Cardiac septum (tissue), 1 donor: Measurements from ENCODE around the gene TANC1. TPM values are rescaled to one million over a fixed set of nuclear protein-coding genes. Genes with fewer than 3 reads are reported as not detected.

Experiments
- DNase-seq: peaks from one replicate; pipeline ENCODE4 v3.0.0-alpha.2; 2020; ENCODE audit warnings: low spot score
- intact Hi-C: fragments of 100-400 bp; cut with DNase I; formaldehyde crosslinking; loops from one replicate; pipeline ENCODE4 v1.14.0; 2022
- total RNA-seq: library from RNA; stranded (reverse); fragmentation: NEBNext Ultra II Directional; extraction: Animal tissue kit (Norgen Biotek cat#: 25700); gene quantifications from one replicate; pipeline ENCODE4 v1.2.1, GENCODE V29; 2021
- donor health status: DM: no; HTN: no; CAD: no.

TANC1 gene
- total RNA-seq, 1 donor from 2014 or later: 55.6 TPM

DNA sequence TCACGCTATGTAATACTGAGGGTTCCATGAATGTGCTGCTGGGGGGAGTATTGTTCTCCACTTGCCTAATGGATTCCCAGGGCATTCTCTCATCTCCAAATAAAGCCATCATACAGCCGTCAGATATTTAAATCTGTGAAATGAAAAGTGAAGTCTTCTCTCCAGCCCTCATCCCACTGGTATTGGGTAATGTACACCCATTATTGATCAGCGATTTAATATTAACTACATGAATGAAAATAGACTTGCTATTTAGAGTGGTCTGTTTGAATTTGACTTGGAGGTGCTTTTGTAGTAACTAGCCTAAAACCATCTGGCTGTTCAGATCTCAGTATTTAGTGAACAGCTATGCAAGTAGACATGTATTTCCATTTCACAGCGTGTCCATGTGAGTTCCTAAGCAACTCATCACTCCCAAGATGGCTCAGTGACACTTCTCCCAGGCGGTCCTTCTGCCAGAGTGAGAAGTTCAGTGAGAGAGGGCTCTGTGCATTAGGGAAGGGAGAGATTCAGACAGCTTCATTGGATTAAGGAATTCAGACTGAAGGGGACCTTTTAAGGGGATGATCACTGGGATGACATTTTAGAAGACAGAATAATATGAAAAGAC is 177.4 kb downstream of the TANC1 start:
- intact Hi-C loops: no loop called here
- no peak for DNase-seq

DNA sequence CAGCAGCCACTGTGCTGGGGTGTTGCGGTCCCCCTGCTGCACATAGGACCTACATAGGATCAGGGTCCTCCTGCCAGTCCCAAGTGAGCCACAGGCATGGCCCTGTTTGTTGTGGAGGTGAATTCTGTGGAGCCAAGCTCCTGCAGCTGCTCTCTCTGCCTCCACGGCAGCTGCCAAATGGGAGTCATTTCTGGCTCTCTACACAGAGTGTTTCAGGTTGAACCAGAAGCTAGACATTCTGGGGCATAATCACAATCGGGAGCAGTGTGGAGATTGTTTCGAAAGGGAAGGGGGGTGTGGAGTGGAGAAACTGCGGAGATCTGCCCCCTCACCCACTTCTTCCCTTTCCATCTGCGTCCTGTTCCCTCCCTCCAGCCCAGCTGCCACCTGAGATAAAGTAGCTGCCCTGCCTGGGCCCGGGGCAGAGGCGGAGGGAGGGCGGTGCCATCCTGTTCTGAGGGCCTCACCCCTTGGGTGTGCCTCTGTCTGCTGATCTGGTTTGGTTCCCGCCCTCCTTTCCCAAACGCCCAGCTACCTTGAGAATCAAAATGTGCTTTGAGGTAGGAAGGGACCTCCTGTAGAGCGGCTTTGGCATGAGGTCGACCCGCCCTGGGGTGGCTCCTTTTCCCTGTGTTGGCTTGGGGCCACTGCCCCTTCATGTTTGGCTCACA is 178.7 kb downstream of the TANC1 start:
- no peak for DNase-seq
- intact Hi-C loops: no loop called here

DNA sequence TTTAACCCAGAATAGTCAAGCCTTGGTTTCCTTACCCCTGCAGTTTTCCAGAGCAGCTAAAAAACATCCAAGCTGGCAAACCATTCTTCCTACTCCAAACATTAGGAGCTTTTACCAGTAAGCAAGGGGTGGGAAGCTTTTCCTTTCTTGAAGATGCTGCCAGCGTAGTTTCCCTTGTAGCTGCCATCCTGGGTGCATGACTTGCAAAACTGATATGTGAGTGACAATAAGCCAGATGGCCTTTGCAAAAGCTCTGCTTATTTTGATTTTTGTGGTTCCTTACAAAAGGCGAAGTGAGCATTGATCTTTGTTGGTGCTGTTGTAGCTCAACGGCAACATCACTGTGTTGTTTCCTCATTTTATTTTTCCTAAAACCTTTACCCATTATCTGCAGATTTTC is 179.2 kb downstream of the TANC1 start:
- intact Hi-C loops: no loop called here
- DNase-seq: no peak

DNA sequence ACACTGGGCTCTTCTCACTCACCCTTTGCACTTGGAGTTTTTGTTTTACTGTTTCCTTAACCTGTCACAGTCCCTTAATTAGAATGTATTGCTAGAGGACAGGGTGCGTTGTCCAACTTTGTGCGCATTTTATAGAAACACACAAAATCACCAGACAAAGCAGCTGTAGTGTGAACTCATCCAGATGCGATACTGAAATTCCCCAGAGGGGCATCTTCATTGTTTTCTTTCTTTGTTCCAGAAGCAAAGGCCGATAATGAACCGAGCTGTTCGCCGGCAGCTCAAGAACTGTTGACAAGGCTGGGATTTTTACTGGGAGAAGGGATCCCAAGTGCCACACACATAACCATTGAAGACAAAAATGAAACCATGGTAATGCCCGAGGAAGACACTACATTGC is 180.5 kb downstream of the TANC1 start:
- DNase-seq: no peak
- intact Hi-C loops: no loop called here

DNA sequence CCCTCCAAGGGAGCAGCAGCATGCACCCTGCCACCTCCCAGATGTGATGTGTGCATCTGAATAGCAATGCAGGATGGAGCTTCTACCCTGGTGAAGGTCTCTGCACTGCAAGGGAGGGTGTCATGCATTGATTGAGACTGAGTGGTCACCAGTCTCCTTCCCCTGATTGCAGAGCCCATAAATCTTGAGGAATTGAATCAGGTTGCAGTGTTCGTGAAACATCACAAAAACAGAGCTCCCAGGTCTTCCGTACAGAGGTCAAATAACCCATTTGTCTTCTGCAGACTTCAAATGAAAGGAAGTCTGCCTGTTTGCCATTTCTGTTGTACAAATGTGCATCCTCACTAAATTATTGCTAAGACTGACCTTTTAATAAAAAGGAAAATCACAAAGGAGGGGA is 181.3 kb downstream of the TANC1 start:
- DNase-seq: no peak
- intact Hi-C loops: no loop called here

DNA sequence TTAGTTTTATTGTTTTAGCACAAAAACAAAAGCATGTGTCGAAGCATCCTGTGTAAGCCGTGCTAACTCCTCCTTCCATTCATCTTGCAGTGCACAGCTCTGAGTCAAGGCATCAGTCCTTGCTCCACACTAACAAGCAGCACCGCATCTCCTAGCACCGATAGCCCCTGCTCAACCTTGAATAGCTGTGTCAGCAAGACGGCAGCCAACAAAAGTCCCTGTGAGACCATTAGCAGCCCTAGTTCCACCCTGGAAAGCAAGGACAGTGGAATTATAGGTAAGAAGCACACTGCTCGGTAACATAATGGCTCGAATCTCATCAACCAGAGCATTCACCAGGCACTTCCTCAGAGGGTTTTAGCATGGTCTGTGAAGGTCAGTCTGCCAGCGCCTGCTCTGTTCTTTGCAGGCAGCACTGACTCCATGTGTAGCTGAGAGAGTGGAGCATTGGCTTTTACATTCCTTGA is 181.9 kb downstream of the TANC1 start:
- no peak for DNase-seq
- intact Hi-C loops: no loop called here

DNA sequence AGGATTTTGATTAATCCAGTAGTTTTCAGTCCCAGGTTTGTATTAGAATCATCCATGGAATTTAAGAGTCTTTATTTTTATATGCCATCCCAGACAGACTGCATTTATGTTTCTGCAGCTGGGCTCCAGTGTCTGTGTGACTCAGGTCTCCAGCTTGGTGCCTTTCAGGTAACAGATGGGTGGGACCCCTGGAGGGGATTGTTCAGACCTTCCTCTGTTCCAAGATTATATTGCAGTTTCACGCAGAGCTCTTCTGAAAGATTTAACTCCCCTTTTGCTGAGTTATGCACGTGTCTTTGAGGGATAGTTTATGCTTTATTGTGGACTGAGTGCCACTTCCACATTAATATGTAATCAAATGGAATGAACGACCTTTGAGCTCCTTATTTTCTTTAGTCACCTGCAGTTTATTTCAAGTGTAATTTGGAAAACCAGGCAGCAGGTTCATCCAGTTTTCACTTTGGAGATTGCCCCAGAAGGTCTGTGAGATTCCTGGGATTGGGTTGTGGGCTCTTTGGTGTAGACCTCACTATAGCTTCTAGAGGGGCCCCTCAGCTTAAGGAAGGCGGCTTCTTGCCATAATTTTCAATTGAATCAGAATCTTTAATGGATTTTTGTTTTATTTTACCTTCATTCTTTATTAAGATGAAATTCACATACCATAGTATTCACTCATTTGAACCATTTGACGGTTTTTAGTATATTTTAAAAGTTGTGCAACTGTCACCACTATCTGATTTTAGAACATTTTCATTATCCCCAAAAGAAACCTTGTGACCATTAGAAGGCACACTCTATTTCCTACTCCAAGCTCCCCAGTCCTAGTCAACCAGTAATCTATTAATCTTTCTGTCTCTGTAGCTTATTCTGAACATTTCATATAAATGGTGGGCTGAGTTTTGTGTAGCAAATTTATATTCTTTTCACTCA is 183.0 kb downstream of the TANC1 start:
- DNase-seq: no peak
- intact Hi-C loops: no loop called here

DNA sequence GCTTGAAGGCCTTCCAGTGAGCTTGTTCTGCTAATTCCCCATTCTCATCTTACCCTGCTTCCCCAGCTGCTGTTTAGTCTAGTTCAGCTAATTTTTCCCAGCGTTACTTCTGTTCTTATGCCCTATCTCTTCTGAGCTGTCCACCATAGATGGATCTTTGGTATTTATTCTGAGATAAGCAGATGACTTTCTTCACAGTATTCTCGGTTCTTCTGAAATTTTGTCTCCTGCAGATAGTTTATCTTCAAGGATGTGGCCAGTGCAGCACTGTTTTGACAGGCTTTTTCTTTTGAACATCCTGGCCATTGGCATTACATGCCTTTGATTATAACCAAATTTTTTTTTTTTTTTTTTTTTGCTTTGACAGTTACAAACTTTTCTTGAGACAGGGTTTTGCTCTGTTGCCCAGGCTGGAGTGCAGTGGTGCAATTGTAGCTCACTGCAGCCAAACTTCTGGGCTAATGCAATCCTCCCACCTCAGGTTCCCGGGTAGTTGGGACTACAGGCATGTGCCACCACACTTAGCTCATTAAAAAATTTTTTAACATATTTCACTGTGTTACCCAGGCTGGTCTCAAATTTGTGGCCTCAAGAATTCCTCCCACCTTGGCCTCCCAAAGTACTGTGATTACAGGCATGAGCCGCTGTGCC is 183.8 kb downstream of the TANC1 start:
- DNase-seq: no peak
- intact Hi-C loops: no loop called here

DNA sequence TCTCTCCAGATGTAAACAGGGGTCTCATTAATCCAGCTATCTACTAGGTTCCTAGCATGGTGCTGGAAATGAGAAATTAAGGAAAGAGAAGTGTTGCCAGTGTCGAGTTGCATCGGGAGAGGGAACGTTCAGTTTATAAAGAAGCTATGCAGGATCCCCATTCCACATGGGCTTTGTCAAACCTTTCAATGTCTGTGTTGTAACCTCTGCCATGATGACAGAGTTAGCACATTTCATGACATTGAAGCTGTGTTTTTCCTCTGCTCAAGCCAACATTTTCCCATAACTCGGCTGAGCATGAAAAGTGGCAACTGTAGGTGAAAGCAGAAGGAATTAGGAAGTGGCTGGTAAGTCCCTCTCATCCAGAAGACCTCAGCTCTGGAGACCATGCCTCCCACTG is 184.6 kb downstream of the TANC1 start:
- intact Hi-C loops: no loop called here
- no peak for DNase-seq

DNA sequence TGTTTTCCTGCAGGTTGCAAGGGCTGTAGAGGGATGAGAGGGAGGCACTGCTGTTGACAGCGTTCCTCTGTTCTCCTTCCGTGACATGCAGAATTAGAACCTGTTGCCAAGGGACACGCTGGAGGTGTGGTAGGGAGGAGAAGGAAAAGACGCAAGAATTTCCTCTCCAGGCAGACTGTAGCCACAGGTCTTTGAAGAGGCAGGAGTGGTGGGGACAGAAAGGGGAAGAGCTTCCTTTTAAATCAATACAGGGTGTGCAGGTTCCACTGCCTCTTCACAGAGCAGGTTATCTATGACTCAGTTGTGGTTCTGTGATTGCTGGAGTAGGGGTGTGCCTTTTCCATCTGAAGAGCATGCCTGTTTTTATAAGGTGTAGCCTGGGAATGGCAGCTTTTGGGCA is 185.0 kb downstream of the TANC1 start:
- no peak for DNase-seq
- intact Hi-C loops: no loop called here

DNA sequence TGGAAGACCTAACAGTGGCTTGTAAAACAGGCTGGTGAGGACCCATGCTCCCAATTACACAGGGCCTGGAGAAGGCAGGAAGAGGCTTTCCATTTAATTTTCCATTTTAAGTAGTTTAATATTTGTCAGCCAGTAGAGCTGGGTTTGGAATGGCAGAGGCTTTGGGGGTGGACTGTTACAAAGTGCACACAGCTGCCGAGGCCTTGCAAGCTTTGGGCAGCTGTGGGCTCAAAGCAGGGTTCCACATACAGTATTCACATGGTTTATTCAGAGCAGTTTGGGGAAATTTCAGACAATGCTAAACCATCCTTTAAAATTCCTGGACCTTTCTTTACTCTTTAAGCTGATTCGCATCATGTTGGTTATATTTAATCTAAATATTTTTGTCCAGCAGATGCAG is 185.5 kb downstream of the TANC1 start:
- no peak for DNase-seq
- intact Hi-C loops: no loop called here

DNA sequence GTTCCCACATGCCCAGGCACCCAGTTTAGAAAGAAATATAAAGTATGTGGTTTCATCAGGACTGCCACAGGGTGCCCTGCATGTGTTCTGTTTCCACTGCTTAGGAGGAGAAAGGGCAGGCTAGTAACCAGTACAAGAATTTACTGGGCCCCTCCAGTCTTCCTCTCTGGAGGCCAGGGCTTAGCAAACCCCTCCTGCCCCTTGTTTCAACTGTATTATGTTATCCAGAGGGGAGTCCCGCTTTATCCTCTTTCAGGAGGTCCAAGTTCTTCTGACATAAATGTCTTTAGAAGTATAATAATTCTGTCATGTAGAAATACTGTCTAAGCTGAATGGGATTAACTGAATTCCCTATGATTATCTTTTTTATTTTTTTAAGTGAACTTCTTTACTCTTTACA is 185.9 kb downstream of the TANC1 start:
- DNase-seq: no peak
- intact Hi-C loops: no loop called here

DNA sequence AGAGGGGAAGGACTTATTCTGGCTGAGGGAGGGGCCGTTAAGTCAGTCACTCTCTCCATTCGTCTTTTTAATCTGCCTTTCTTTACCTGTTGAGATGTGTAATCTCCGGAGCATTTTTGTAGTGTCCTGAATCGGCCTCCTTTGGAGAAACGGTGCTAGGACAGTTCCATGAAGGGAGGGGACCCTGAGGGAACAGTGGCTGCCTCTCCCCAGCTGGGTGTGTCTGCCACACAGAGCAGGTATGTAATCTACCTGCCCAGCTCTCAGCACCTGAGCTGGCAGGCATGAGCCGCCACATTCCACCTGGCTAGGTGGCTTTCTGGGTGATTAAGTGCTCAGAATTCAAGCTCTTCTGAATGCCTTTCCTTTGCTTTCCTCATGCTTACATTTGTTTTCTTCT is 186.9 kb downstream of the TANC1 start:
- intact Hi-C loops: no loop called here
- no peak for DNase-seq

DNA sequence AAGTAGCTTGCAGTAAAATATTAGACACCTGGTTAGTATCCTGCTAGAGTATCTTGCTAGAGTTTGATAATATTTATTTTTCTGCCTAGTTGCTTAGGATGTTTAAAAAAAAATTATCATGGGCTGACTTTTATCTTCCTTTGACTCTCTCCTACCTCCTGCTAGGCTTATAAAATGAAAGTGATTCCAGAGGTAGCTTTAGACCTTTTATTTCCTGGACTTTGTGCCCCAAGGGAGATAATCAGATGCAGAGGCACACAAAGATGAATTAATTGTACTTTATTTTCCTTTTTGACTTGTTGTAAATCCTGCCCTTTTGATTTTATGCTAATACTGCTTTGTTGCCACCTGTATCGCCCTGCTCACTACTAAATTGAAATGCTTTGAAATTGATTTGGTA is 187.4 kb downstream of the TANC1 start:
- intact Hi-C loops: no loop called here
- no peak for DNase-seq

DNA sequence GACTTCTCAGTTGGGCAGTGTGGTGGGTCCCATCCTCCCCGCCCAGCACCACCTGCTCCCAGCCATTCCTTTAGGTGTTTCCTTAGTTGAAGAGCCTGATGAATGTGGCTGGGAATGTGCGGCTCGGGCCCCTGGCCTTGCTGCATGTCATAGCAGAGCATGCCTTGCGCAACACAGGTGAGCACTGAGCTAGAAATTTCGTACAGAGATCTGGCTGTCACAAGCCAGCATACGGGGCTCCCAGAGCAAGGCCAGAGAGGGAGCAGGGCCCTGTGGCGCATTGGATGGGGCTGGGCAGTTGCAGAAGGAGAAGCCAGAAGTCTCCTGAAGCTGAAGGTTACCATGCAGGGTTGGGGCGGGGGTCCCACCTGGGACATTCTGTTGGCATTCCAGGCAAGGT is 188.4 kb downstream of the TANC1 start:
- no peak for DNase-seq
- intact Hi-C loops: no loop called here

DNA sequence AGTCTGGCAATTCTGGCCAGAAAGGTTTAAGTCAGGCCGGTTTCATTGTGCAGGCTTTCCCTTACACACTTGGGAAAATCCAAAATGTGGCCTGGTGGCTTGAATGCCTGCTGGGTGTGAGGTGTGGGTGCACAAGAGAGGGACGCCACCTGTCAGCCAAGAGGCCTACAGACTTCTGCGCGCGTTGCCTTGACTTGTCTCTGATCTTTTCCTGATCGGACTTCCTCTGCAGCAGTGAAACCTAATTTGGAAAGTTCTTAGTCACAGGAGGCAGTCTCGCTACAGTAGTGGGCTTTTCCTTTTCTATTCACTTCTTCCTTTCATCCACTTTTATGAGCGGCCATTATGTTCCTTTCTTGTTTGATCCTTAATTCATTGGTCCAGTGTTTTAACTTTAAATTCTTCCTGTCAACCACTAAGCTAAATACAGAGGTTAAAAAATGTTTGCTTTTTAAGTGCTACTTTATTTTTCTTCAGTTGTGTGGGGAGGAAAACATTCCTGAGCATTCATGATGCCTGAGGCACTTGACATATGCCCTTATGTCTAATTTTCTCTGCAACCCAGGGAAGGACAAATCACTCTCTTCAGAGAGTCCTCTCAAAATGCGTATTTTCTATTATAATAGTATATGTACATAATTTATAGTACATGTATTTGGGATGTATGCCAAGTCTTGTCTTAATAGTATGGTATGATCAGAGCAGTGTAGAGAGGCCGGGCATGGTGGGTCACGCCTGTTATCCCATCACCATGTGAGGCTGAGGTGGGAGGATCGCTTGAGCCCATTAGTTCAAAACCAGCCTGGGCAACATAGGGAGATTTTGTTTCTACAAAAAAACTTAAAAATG is 189.1 kb downstream of the TANC1 start:
- intact Hi-C loops: no loop called here
- DNase-seq: no peak

DNA sequence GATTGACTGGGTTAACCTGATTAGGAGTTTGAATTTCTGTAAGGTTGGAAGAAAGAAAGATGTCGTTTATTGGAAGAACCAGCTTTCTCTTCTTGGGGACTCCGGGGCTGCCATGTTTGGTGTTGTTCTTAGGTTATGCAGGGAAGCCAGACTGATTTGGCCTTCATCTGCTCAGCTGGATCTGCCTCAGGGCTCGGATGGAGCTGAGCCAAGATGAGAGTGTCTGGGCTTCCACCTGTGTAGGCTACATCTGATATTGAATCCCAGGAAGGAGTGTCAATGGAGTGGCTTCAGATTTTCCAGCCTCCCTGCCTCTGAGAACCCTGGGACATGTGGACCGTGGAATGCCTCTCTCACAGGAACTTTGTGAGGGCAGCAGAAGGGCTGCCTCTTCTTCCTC is 192.0 kb downstream of the TANC1 start:
- no peak for DNase-seq
- intact Hi-C loops: no loop called here

DNA sequence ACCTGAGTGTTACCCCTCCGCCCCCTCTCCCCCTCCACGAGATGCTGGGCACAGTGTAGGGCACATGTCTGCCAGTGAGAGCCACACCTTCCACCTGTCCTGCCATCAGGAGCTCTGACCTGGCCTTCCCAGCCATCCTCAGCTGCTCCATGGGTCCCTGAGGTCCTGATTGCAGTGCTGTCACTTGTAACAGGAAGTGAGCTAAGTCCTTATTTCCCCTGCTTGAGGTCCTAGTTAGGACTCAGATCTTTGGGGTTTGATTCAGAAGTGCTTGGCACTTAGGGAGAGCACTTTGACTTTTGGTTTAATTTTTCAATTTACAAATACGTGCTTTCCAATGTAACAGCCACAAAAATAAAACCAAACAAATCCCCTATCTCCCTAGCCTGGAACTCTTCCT is 192.5 kb downstream of the TANC1 start:
- DNase-seq: no peak
- intact Hi-C loops: no loop called here

DNA sequence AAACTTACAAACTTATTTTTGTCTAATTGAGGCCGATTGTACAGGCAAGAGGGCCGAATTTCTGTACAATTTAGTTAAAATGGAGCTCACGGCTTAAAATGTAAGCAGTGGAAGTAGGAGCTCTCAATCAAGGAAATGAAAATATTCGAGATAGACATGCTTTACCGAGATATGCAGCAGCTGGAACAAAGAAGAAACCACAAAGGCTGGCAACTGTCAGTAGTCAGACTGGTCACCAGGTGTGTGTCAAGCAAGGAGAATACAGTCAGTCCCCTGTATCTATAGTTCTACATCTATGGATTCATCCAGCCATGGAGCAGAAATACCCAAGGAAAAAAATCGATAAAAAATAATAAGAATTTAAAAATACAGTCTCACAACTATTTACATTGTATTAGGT is 195.5 kb downstream of the TANC1 start:
- intact Hi-C loops: loop anchor here (2.0 kb wide), 1 partner anchor 27 kb away; no protein-coding TSS in a partner anchor
- no peak for DNase-seq
